Retinal pigment epithelial cell (primary cell): ENCODE measurements around the gene LPIN3.

ENCODE experiments used
- DNase-seq: peaks from one replicate; pipeline ENCODE4 v3.0.0-alpha.2; 2010; ENCODE audit warnings: low read depth
- H3K4me3 ChIP-seq: 2 replicates; pipeline ENCODE4 v1.5.1; 2011; ENCODE audit warnings: mild to moderate bottlenecking, low read length, control low read depth, moderate library complexity
- CTCF ChIP-seq: conservative IDR thresholded peaks from 2 replicates; pipeline ENCODE4 v1.5.1; 2011; ENCODE audit warnings: low read depth, low read length, control low read depth, inconsistent platforms

Gene LPIN3

DNA sequence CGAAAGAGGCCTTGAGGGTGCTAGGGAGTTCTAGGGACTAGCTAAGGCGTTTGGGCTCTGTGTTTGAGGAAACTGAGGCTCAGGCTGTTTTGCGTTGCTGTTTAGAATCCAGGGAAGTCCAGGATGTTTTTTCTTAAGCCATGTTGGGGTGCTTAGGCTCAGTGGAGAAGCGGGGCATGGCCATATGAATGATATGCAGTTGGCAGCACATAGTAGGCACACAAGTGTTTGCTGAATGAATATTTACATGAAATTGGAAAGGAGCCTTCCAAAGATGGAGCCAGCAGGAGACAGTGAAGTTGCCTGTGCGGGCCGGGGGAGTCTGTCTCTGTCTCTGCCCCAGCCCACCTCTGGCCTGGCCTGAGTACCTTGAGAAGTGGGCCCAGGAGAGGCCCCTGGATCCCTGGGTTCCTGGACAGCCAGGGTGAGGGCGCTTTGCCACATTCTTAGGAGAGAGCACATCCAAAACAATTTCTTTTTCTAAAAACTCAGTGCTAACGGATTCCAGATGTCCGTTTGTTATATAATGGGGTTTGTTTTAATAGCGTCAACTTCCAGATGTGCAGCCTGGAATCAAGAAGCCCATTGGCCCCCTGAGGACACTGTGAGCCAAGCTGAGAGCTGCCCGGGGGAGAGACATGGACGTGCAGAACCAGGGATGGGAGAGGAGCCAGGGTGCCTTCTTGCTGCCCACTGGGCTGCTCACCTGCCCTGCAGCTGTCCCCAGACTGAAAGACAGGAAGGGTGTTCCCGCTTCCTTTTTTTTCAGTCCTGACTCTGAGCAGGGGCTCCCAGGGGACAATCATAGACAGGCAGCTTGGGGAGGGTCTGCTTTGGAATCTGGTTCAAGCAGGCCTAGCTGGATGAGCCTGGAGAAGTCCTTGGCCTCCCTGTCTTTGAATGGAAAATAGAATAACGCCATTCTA lies 46.1 kb downstream of the LPIN3 start:
- no peak for DNase-seq
- no peak for TF ChIP-seq CTCF
- H3K4me3 ChIP-seq = no peak overlapping the region

GRCh38 chr20:41387444-41387851 lies 46.8 kb downstream of the LPIN3 start:
- DNase-seq = peak; percentile 67
- TF ChIP-seq CTCF = peak; percentile 54

DNA sequence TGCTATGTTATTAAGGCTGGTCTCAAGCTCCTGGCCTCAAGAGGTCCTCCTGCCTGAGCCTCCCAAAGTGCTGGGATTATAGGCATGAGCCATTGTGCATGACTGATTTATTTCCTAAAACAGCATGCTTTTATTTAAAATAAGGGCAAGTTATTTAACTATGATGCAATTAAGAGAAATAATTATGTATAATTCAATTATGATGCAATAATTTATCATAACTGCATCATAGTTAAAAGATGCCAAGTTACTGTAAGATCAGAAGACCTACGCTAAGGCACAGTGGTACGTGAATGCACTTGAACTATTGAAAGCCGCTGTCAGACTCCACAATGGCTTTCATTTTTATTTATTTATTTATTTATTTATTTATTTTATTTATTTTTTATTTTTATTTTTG lies 50.3 kb downstream of the LPIN3 start:
- no peak overlapping the region for H3K4me3 ChIP-seq
- TF ChIP-seq CTCF = no peak
- no peak for DNase-seq

More at GRCh38 chr20:41387444-41387851, 46.8 kb downstream of the LPIN3 start:
- no peak overlapping the region for H3K4me3 ChIP-seq

DNA sequence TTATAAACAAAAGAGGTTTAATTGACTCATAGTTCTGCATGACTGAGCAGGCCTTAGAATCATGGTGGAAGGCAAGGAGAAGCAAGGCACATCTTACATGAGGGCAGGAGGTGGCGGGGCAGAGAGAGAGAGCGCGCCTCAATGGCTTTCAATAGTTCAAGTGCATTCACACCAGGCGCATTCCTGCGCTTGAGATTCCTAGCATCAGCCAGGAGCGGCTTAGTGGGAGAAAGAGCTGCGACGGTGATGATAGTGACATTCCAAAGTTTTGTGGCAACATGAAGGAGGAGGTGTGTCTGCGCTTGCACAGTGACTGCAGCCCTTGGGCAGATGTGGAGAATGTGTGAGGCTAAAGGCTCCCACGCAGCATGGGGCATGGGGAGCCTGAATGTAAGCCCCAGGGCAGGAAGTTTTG lies 51.0 kb downstream of the LPIN3 start:
- DNase-seq = peak; percentile 51
- no peak overlapping the region for H3K4me3 ChIP-seq
- TF ChIP-seq CTCF = no peak

GRCh38 chr20:41392295-41392694 lies 51.7 kb downstream of the LPIN3 start:
- no peak for TF ChIP-seq CTCF
- no peak for DNase-seq
- H3K4me3 ChIP-seq = no peak overlapping the region

DNA sequence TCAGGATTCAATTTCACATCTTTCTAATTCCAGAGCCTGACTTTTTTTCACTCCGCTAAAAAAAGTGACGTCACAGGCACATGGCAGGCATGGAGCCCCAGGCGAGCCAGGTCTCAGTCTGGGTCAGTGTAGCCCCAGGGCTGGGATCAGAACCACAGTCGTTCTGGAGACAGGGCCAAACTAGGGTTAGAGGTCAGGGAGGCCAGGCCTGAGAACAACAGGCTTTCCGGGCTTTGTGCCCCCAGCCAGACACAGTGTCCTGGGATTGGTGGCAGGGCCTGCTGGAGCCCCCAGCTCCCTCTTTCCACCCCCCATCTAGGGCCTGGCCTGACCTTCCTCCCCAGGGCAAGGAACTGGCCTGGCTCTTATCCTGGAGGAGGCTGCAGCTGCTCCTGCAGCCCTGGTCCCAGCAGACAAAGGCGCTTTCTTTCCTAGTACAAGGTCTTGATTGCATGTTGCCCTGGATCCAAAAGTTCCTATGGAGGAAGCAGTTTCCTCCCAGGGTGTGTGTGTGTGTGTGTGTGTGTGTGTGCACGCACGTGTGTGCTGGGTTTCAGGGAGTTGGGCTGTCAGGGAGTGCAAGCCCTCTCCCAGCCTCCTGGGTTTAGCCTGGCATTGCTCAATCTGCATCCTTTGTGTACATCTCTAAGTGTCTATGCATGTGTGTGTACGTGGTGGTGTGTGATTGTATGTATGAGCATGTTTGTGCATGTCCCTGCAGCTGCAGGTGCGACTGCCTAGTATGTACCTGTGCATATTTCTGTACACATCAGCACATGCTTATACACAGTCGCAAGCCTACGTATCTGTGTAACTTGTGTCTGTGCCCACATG lies 52.5 kb downstream of the LPIN3 start:
- no peak for TF ChIP-seq CTCF
- DNase-seq = no peak
- no peak overlapping the region for H3K4me3 ChIP-seq
